Activated CD8-positive, alpha-beta memory T cell treated with anti-CD3 and anti-CD28 coated beads for 48 hours (primary cell): ENCODE measurements around the gene GPBP1.
A peak's percentile ranks its signal among the peaks of the same experiment; 100 is the strongest.
"Not testable (repeated sequence)": the region's sequence is repeated elsewhere in the genome, so short reads cannot be mapped to it uniquely, and the experiment has no call there.

Experiments used
- DNase-seq, 3 experiments: peaks; one replicate each; pipeline ENCODE4 v3.0.0-alpha.2; 2020; ENCODE audit warnings: low read depth in 2 of 3, low spot score in 2 of 3

Gene GPBP1

DNA sequence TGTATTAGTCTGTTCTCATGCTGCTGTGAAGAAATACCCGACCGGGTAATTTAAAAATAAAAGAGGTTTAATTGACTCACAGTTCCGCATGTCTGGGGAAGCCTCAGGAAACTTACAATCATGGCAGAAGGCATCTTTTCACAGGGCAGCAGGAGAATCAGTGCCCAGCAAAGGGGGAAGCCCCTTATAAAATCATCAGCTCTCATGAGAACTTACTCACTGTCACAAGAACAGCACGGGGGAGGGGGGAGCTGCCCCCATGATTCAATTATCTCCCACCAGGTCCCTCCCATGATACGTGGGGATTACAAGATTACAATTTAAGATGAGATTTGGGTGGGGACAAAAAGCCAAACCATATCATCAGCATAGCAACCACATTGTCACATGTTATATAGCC, 102.5 kb downstream of the GPBP1 start:
- no peak for DNase-seq

DNA sequence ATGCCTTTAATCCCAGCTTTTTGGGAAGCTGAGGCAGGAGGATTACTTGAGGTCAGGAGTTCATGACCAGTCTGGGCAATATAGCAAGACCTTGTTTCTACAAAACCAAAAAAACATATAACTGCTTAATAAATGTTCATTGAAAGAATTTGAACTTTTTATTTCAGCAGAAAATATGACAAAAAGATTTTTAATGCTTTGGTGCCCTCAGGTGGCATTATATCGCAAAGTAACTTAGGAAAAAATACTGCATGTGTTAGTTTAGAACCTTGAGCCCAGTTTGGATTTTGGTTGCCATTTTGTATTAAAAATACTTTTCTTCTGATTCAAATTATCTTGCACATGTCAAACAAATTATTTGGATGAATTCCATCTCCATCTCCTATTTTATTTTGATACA, 103.2 kb downstream of the GPBP1 start:
- no peak for DNase-seq

DNA sequence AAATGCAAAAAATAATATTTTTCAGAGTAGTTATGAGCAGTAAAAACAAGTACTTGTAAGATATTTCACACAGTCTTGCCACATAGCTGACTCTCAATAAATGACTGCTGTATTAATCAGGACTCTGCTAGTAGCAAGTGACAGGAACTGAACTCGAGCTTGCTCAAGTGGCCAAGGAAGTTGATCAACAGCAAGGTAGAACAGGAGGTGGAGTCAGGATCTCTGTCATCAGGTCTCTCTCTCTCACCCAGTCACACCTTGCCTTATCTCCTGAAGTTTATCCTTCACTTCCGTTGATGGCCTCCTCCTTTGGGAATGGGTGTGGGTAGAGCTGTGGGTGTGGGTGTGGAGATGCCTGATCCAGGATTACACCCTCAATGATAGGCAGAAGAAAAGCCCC, 107.0 kb downstream of the GPBP1 start:
- DNase-seq = no peak

DNA sequence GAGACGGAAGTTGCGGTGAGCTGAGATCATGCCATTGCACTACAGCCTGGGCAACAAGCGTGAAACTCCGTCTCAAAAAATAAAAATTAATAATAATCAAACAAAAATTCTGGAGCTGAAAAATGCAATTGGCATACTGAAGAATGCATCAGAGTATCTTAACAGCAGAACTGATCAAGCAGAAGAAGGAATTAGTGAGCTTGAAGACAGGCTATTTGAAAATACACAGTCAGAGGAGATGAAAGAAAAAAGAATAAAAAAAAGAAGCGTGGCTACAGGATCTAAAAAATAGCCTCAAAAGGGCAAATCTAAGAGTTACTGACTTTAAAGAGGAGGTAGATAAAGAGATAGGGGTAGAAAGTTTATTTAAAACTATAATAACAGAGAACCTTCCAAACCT, 111.2 kb downstream of the GPBP1 start:
- DNase-seq = not testable (repeated sequence)

DNA sequence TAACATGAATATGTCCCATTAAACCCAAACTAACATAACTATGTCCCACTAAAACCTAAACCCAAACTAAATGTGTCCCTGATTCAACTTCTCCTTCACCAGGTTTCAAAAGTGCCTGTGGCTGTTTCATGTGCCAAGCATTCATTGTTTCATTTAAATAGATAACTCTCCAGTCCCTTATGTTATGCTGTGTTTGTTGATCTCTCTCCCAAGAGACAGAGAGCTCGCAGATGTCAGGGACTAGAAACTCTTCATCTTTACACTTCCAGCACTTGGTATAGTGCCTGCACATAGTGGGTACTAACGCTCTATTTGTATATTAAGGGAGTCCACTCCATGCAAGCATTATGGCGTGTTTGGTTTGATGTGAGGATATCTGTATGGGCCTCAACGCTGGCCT, 118.0 kb downstream of the GPBP1 start:
- DNase-seq = no peak

DNA sequence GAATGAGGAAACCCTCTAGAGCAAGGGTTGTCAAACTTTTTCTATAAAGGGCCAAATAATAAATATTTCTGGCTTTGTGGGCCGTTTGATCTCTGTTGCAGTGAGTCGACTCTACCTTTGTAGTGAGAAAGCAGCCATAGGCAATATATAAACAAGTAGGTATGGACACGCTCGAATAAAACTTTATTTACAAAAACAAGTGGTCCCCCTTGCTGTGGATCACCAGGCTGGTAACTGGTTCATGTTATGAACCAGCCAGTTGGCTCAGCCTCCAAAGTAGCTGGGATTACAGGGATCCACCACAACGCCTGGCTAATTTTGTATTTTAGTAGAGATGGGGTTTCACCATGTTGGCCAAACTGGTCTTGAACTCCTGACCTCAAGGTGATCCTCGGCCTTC, 118.5 kb downstream of the GPBP1 start:
- no peak for DNase-seq

DNA sequence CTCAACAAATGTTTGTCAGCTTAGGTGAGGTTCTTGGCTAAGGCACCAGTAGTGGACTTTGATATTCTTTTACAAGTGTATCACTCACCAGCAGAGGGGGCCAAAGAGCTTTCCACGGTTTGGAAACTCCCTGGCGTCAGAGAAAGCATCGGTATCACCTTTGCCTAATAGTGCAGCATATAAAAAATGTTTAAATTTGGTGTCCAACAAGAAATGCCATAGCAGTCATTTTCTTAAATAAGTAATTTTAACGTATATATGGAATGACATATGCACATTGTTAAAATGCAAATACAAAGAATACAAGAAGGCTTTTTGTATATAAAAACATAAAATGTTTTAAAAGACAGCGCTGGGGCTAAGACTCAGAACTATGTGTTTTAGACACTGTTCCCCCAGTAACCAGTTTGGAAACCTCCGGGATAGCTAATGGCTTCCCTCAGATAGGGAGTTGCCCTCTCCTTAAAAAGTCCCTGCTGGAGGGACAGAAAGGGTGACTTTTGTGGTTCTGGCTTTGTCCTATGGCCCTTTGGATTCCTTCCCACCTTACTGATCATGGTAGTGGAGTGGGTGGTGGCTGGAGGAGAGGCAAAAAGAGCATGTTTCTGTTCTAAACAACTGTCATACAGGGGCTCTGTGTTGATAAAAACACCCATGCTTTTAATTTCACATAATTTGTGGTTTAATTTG, 124.6 kb downstream of the GPBP1 start:
- DNase-seq = peak; percentile 26 to 74 (median 64)

DNA sequence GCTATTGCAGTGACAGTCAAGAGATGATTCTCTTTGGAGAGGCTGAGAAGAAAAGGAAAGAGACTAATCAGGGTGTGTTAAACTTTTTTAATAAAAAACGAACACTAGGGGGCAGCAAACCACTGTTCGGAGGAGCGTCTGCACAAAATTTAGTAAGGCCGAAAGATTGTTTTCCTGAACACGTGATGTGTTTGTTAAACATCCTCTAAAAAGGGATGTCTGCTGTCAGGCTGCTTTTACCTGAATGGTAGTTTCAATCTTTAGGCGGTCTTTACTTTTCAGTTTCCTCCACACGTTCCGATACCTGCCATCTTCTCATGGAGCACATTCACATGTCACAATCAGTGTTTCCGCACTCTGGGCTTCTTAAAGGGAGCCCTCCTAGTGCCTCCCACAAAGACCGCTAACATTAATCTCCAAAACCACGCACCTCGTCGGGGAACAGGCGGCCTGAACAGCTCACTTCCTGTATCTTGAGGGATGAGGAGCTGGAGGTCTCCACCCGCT, 125.2 kb downstream of the GPBP1 start:
- DNase-seq = peak in 2 of 3 experiments; percentile 9 to 25

DNA sequence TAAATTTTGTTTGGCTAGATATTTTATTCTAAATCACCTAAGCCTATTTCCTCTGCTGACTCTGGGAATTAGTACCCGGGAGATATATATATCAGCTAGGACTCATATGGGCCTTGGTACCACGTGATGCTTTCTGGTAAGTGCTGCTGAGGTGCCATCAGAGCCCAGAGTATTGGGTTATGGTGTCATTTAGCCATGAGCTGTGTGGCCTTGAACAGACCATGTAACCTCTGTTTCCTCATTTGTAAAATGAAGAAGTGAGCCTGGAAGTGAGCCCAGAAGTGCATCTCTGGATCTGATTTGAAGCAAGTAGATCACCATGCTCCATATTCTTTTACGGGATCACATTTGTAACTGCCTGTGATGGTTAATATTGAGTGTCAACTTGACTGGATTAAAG, 126.1 kb downstream of the GPBP1 start:
- DNase-seq = no peak

DNA sequence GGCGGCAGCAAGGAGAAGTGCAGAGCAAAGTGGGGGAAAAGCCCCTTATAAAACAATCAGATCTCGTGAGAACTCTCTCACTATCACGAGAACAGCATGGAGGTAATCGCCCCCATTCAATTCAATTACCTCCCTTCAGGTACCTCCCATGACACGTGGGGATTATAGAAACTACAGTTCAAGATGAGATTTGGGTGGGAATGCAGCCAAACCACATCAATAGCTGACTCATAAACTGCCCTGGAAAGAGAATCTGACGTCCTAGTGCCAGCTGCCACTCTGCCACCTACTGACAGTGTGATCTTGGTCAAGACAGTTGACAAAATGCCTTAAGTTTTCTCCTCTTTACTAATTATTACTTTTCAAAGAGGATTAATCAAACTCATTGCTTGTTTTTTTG, 128.3 kb downstream of the GPBP1 start:
- peak in 1 of 3 experiments; percentile 19 for DNase-seq

DNA sequence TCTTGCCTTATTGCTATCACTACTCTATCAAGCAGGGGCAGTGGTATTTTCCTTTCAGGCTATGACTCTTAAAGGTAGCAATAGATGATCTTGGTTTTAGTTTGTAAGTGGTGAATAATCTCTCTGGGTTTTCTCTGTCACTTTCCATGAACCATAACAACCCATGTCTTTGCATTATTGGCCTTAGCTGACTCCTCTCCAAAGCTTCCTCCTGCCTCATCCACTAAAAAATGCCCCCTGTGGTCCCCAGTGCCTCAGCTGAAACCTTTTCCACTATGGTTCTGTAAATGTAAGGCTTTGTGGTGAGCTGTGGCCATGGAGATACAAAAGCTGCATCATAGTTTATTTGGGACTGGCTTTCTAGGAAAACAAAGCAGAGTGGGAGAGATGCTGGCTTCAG, 128.8 kb downstream of the GPBP1 start:
- DNase-seq = no peak

DNA sequence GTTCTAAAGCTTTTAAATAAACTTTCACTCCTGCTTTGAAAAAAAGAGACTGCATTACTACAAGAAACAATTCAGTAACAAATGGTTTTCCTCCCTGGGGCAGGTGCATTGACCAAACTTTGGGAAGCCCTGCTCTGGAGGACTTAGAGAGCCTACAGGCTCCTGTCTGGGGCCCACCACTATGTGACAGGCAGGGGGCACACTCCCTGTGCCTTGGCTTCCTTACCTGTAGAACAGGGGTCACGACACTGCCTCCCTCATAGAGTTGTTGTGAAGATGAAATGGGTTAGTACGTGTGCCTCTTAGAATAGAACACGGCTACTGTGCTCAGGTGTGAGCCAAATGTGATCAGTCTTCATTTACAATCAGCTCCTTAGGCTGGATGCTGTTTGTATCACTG, 130.1 kb downstream of the GPBP1 start:
- no peak for DNase-seq

DNA sequence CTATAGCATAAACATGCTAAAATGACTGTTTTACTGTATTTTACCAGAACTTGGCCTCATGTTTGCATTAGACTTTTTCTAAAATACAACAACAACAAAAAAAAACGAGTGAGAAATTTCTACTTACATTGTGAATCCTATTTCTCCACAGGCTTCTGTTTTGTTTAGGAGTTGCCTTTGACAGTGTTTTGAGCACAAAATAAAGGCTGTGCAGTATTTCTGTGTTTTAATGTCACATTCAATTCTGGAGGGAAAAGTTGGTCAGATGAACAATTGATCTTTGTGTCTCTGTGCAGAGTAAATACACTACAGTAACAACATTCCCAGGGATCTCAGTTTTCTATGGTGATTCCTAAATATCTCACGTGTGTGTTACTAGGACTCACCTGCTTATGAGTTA, 131.1 kb downstream of the GPBP1 start:
- DNase-seq = no peak

DNA sequence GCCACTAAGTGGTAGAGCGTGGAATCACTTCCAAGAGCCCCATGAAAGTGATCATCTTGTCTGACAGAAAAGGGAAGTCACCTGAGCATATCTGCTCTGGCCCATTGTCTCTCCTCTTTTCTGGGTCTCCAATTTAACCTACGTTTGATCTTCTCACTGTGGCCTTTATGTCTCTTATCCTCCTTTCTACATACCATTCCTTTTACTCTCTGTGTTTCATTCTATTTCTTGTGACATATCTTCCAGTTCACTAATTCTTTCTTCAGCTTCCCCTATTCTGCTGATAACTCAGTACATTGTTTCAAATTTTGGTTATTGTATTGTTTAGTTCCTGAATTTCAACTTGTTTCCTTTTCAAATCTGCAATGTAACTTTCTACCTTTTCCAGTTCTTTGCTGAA, 132.5 kb downstream of the GPBP1 start:
- no peak for DNase-seq

DNA sequence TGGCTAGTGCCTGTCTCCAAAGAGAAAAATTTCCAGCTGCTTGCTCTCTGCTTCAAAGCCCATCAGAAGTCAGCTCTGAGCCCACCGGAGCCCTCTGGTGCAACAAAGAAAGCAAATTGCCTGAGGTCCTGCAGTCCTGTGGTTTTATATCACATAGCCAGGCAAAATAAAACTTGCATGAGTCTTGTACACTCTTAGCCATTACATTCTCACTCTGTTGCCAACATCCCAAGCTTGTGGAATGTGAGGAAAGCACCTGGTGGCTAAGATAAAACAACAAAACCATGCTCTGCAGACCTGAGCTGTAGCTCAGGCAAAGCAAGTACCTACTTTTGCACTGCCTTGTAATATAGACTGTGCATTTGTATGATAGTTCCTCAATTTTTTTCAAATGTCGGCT, 133.7 kb downstream of the GPBP1 start:
- no peak for DNase-seq

DNA sequence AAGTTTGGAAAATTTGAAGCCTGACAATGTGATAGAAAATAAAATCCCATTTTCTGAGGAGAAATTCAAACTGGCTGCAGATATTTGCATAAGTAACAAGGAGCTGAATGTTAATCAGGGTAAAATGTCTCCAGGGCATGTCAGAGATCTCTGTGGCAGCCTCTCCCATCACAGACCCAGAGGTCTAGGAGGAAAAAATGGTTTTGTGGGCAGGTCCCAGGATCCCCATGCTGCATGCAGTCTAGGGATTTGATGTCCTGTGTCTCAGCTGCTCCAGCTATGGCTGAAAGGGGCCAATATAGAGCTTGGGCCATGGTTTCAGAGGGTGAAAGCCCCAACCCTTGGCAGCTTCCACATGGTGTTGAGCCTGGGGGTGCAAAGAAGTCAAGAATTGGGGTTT, 135.2 kb downstream of the GPBP1 start:
- not testable (repeated sequence) for DNase-seq

DNA sequence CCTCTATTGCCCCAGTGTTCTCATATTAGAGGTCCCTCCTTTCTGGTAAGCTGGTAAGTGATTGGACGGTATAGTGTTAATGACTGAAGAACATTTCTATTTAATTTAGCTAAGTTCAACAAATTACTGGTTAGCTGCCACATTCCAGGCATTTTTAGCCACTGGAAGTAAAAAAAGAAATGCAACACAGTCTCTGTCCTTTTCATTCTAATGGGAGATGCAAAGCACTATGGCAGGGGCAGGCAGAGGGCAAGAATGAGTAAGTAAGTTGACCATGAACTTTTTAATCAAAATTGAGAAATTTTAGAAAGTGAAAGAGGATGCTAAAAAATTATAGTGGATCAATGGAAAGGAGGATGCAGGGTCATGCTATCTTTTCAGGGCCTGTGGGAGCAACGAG, 137.4 kb downstream of the GPBP1 start:
- DNase-seq = no peak

DNA sequence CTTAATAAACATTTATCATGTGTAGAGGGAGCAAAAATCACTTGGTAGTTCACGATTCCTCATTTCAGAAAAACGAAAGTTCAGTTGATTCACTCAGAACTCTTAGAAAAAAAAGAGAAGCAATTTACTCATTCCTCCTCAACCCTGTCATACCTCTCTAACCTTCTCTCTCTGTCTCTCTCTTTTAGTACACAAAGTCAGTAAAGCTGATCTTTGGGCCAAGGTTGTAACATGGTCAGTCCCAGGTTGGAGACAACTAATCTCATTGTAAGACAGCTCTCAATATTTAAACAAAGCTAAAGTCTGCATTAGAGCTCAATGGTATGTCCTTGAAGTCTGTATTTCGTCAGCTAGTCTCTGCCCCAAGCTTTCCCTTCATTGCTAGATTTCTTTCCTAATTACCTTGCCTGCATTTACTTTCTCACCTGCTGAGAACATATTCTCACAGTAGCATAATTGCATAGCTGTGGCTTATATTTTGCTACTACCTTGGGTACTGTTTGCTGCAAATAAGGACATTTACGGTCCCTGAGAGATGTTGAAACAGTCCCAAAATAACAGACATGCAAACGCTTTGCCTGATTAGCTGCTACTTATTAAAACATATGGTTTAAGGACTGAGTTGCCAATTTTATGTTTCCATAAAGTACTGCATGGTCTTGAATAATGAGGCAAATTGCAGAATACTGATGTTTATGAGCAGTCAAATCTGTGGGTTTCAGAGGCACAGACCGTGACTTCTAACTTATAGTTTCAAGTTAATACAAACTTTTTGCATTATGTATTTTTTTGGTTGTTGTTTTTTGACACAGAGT, 138.3 kb downstream of the GPBP1 start:
- no peak for DNase-seq

DNA sequence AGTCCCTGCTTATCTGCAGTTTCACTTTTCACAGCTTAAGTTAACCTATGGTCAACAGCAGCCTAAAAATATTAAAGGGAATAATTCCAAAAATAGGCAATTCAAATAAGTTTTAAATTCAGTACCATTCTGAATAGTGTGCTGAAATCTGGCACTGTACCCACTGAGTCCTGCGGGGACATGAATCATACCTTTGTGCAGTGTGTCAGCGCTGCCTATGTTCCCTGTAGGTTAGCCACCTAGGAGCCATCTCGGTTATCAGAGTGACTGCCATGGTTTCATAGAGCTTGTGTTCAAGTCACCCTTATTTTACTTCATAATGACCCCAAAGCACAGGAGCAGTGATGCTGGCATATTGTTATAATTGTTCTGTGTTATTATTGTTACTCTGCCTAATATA, 139.9 kb downstream of the GPBP1 start:
- no peak for DNase-seq
